GM18868 (cell line): Measurements from ENCODE around the gene ST6GALNAC1.

Source experiments
- ATAC-seq: cut with Tn5 transposase; IDR thresholded peaks from one replicate; pipeline ENCODE4 v1.9.1; 2021; ENCODE audit warnings: mild to moderate bottlenecking, moderate library complexity; ENCODE audit not compliant: unreplicated experiment

ST6GALNAC1 gene

GRCh38 chr17:76584427-76585032, 59.0 kb downstream of the ST6GALNAC1 start:
- ATAC-seq: no peak

- no peak for ATAC-seq
Observed at GRCh38 chr17:76582660-76583059, 60.9 kb downstream of the ST6GALNAC1 start.

- ATAC-seq: no peak
Observed at GRCh38 chr17:76581515-76581914, 62.0 kb downstream of the ST6GALNAC1 start.

GRCh38 chr17:76579281-76579680, 64.3 kb downstream of the ST6GALNAC1 start:
- no peak for ATAC-seq

GRCh38 chr17:76578376-76578775, 65.2 kb downstream of the ST6GALNAC1 start:
- no peak for ATAC-seq

GRCh38 chr17:76577876-76578275, 65.7 kb downstream of the ST6GALNAC1 start:
- no peak for ATAC-seq

GRCh38 chr17:76576189-76576588, 67.4 kb downstream of the ST6GALNAC1 start:
- ATAC-seq: no peak

GRCh38 chr17:76575570-76575969, 68.0 kb downstream of the ST6GALNAC1 start:
- no peak for ATAC-seq
